H1 (cell line): ENCODE data around the gene DTNB. TPM values are rescaled to one million over a fixed set of nuclear protein-coding genes. Genes with fewer than 3 reads are reported as not detected.

Experiments
- CEBPB ChIP-seq: IDR thresholded peaks from 2 replicates; pipeline ENCODE4 v1.6.1; 2012; ENCODE audit warnings: low read depth, low read length
- polyA plus RNA-seq, 7 experiments: library from polyadenylated mRNA; depleted of rRNA in 3 of 7; stranded (reverse) in 5 of 7; unstranded in 2 of 7; fragments of >200 nt in 5 of 7; fragments of 200-250 nt in 2 of 7; gene quantifications; 1 replicate in 5 of 7; 2 replicates in 1 of 7; 4 replicates in 1 of 7; pipeline versions ENCODE4 v1.2.1 to v1.2.3, GENCODE V29; 2011 to 2013; ENCODE audit warnings: missing spikeins in 2 of 7, mixed read lengths in 2 of 7
- total RNA-seq: library from RNA; stranded (reverse); fragmentation: NEBNext Ultra II Directional; extraction: Animal tissue kit (Norgen Biotek cat#: 25700); gene quantifications from 2 replicates; pipeline ENCODE4 v1.2.1, GENCODE V29; 2021

Gene DTNB
- total and polyA plus RNA-seq, 2 of the 8 experiments (the other 6 are each of a cell fraction or from before 2014, with no cell fraction given), result 39.6 to 49.5 TPM

- no peak for TF ChIP-seq CEBPB
Measured at GRCh38 chr2:25712455-25712854, 39.1 kb upstream of the DTNB start (continued).
